ENCODE measurements around the gene CNTLN. TPM values are rescaled to one million over a fixed set of nuclear protein-coding genes. Genes with fewer than 3 reads are reported as not detected.

CNTLN gene
- total RNA-seq, 1 experiment from 2014 or later: 5.1 TPM

- TF ChIP-seq ZBTB33 (IDR thresholded peaks at IDR 0.05; ENCODE audit: extremely low read depth, insufficient replicate concordance, low read length): no peak
- no peak for TF ChIP-seq JUND (IDR thresholded peaks at IDR 0.05)
These were observed 688 bp downstream of the CNTLN start (continued) for GRCh38 chr9:17135295-17136160.

DNA sequence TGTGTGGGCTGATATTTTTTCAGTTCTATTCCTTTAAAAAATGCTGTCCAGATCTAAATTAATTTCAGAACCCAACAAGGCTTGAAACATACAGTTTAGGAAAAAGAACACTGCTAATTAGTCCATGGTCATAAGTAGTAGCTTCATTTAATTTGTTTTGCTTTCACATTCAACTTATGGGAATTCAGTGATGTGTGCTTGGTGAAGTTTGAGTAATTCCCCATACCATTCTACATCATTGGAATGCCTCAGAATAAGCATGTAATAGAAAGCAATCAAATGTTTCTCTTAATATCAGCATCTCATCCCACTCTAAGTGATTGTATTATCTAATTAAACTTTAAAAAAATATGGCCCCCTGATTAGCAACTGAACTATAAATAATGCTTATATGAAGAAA, 2.7 kb downstream of the CNTLN start:
- Histone ChIP-seq H3K4me1 (ENCODE audit: control insufficient read depth in 1 of 2, insufficient read depth in 2 of 2, low read length in 2 of 2) (peaks cover 0 to 6% of the 10 kb centered on the region in 2 experiments; a peak in 2 of 4 replicates), H3K9me3 (ENCODE audit: control insufficient read depth in 1 of 2, insufficient read depth in 1 of 2, low read depth in 1 of 2, low read length in 2 of 2) (no peaks in the 10 kb centered on the region), H3K27me3 (ENCODE audit: insufficient read depth, low read length) (no peaks in the 10 kb centered on the region), H3K27ac (ENCODE audit: low read depth, low read length) (no peak overlapping the region), H3K79me2 (ENCODE audit: insufficient read depth, low read length) (no peaks in the 10 kb centered on the region; the same call in 1 of the 2 replicates), H3K9ac (ENCODE audit: low read length) (no peak overlapping the region), H3K9me2 (ENCODE audit: insufficient read depth) (no peaks in the 10 kb centered on the region), H3K4me3 (replicated peaks in 1 of 2; ENCODE audit: low read depth in 1 of 2, low read length in 2 of 2) (no peak overlapping the region), H3K36me3 (ENCODE audit: control insufficient read depth in 1 of 2, insufficient read depth in 2 of 2, low read length in 2 of 2) (no peaks in the 10 kb centered on the region), H4K20me1 (ENCODE audit: insufficient read depth) (no peaks in the 10 kb centered on the region), H3K4me2 (ENCODE audit: low read length) (no peak overlapping the region), H2AFZ (ENCODE audit: low read depth, low read length, poor library complexity, severe bottlenecking) (no peak overlapping the region)
- intact Hi-C loops (cut with micrococcal nuclease): no loop called here
- ATAC-seq (no peak), DNase-seq (ENCODE audit: low read depth, low spot score) (no peak)
- POLR2A ChIA-PET: no interaction called here
- no TSS peak for BruUV-seq (replicated peaks)
- CTCF ChIA-PET: no interaction called here
- RAD21 ChIA-PET (ENCODE audit: low non-redundant PET in 1 of 2, low total read pairs in 2 of 2, uncharacterized antibody in 2 of 2, unreplicated experiment in 2 of 2): no interaction called here
- no peak for TF ChIP-seq EZH2 (IDR thresholded peaks at IDR 0.05)
- TF ChIP-seq RAD21 (IDR thresholded peaks at IDR 0.05; ENCODE audit: low read depth): no peak
- TF ChIP-seq, protein P1, sequence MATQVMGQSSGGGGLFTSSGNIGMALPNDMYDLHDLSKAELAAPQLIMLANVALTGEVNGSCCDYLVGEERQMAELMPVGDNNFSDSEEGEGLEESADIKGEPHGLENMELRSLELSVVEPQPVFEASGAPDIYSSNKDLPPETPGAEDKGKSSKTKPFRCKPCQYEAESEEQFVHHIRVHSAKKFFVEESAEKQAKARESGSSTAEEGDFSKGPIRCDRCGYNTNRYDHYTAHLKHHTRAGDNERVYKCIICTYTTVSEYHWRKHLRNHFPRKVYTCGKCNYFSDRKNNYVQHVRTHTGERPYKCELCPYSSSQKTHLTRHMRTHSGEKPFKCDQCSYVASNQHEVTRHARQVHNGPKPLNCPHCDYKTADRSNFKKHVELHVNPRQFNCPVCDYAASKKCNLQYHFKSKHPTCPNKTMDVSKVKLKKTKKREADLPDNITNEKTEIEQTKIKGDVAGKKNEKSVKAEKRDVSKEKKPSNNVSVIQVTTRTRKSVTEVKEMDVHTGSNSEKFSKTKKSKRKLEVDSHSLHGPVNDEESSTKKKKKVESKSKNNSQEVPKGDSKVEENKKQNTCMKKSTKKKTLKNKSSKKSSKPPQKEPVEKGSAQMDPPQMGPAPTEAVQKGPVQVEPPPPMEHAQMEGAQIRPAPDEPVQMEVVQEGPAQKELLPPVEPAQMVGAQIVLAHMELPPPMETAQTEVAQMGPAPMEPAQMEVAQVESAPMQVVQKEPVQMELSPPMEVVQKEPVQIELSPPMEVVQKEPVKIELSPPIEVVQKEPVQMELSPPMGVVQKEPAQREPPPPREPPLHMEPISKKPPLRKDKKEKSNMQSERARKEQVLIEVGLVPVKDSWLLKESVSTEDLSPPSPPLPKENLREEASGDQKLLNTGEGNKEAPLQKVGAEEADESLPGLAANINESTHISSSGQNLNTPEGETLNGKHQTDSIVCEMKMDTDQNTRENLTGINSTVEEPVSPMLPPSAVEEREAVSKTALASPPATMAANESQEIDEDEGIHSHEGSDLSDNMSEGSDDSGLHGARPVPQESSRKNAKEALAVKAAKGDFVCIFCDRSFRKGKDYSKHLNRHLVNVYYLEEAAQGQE (IDR thresholded peaks at IDR 0.05; ENCODE audit: low read depth): no peak
- TF ChIP-seq ZFX (IDR thresholded peaks at IDR 0.05): no peak
- no peak for TF ChIP-seq ZNF274 (IDR thresholded peaks at IDR 0.05; ENCODE audit: low read depth, low read length)
- TF ChIP-seq MAX (IDR thresholded peaks at IDR 0.05): no peak
- no peak for TF ChIP-seq SRF (IDR thresholded peaks at IDR 0.05; ENCODE audit: low read depth)
- no peak for TF ChIP-seq TCF7L2 (IDR thresholded peaks at IDR 0.05; ENCODE audit: borderline replicate concordance, extremely low read depth, insufficient read depth, insufficient read length)
- TF ChIP-seq YY1 (IDR thresholded peaks at IDR 0.05; ENCODE audit: extremely low read depth, insufficient replicate concordance, low read depth, low read length): no peak
- no peak for TF ChIP-seq CEBPB (IDR thresholded peaks at IDR 0.05; ENCODE audit: low read depth)
- TF ChIP-seq ELF1 (IDR thresholded peaks at IDR 0.05; ENCODE audit: borderline replicate concordance, low read depth): no peak
- TF ChIP-seq SIN3A (IDR thresholded peaks at IDR 0.05; ENCODE audit: low read depth): no peak
- no peak for TF ChIP-seq POLR2A (IDR thresholded peaks at IDR 0.05; ENCODE audit: borderline replicate concordance, extremely low read depth, insufficient read depth, insufficient read length)
- TF ChIP-seq SP1 (IDR thresholded peaks at IDR 0.05; ENCODE audit: low read depth): no peak
- no peak for TF ChIP-seq POLR2AphosphoS5 (IDR thresholded peaks at IDR 0.05; ENCODE audit: low read depth, low read length)
- TF ChIP-seq EZH2phosphoT487 (IDR thresholded peaks at IDR 0.05; ENCODE audit: borderline replicate concordance): no peak
- no peak for TF ChIP-seq ATF3 (IDR thresholded peaks at IDR 0.05)
- TF ChIP-seq JUND (IDR thresholded peaks at IDR 0.05): no peak

Data from HCT116 (cell line).